Measurements from ENCODE around the gene ALDH1A1. TPM values are rescaled to one million over a fixed set of nuclear protein-coding genes. Genes with fewer than 3 reads are reported as not detected.

The ALDH1A1 gene
- 19.8 TPM for total RNA-seq
- long read RNA-seq, transcript ALDH1A1-201 (13 exons, 2,107 nt) = major isoform, 20 of 25 reads
- long read RNA-seq, partial matches to known transcripts = 5 of 25 reads
- long read RNA-seq, other reads (novel, unspliced or antisense) = 0 of 25 reads

DNA sequence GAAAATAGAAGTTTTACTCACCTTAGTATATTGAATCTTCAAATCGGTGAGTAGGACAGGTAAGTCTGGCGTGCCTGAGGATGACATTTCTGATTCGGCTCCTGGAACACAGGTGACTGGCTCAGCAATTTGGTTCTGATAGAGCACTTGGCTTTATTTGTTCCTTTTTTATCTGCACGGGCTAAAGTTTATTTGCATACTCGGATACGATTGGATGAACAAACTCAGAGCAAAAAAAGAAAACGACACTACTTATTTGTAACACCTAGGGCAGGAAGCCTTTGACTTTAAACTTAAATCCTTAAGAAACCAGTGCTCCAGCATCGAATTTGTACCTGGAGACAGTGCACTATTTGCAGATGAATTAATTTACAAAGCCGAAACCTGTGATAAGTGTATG, at the start of gene ALDH1A1:
Gene ALDH1A1 (minus strand): TSS at position 140 of the 400 bp plus-strand sequence. CDS start 53 bp downstream, at position 87.
- DNase-seq (no peak), ATAC-seq (ENCODE audit: poor library complexity) (peak; percentile 68)
- intact Hi-C loops (cut with DNase I) = no loop called here

DNA sequence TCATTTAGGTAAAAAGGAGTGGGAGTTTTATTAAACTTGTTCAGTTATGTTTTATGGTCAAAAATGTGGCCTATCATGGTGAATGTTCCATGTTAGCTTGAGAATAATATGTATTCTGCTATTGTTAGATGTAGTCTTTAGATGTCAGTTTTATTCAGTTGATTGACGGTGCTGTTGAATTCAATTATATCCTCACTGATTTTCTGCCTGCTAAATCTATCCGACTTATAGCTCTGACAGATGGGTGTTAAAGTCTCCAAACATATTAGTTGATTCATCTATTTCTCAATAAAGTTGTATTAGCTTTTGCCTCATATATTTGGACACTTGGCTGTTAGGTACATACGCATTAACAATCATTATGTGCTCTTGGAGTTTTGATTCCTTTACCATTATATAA, 49.0 kb upstream of the ALDH1A1 start:
- DNase-seq (no peak), ATAC-seq (ENCODE audit: poor library complexity) (no peak)
- intact Hi-C loops (cut with DNase I) = no loop called here

GRCh38 chr9:72998363-72998762, 45.5 kb upstream of the ALDH1A1 start:
- DNase-seq (no peak), ATAC-seq (ENCODE audit: poor library complexity) (no peak)
- intact Hi-C loops (cut with DNase I) = no loop called here

DNA sequence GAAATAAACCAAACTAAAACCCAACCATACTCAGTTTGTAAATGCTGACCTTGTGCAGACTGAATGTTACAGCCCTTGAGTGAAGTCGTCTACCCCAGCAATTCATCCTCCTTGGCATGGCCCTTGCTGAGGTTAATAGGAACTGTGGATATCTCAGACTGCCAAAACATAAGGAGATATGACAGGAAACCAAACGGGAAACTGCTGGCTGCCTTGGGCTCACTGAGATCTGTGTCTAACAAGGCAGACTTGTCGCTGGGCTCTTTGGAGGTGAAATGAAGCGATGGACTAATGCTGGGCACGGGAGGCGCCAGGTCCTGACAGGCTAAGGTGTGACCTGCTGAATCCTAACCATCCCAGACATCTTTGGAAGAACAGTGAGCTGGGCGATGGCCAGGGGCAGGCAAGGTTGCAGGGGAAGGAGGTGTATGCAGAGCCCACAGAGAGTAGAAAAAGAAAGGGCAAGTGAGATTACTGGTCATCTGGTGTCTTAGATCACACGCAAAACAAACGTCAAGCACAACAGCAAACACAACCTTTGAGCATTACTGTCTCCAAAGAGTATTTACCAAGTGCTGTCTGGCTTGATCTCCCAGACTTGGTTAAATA, 44.6 kb upstream of the ALDH1A1 start:
- intact Hi-C loops (cut with DNase I) = no loop called here
- ATAC-seq (ENCODE audit: poor library complexity) (peak; percentile 38), DNase-seq (no peak)

- intact Hi-C loops (cut with DNase I) = no loop called here
- no peak for ATAC-seq (ENCODE audit: poor library complexity)
These were observed 43.9 kb upstream of the ALDH1A1 start for GRCh38 chr9:72996684-72997314.

DNA sequence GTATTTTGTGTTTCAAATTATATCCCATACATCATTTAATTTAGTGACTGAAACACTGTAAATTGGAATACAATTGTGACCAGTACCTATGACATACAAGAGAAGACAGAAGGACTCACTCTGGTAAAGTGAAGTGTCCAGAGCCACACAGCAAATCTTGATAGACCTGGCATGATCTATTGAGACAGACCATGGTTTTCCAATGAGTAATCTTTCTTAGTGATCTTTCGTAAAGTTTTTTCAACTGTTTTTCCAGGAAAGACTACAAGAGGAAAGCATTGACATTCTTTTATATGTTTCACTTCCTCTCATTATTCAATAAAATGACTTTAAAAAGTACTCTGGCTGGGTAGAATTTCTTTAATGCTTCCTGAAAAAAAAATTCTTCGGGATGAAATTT, 43.3 kb upstream of the ALDH1A1 start:
- intact Hi-C loops (cut with DNase I) = no loop called here
- no peak for ATAC-seq (ENCODE audit: poor library complexity)

More at GRCh38 chr9:72996684-72997314, 43.9 kb upstream of the ALDH1A1 start:
- DNase-seq = no peak

DNA sequence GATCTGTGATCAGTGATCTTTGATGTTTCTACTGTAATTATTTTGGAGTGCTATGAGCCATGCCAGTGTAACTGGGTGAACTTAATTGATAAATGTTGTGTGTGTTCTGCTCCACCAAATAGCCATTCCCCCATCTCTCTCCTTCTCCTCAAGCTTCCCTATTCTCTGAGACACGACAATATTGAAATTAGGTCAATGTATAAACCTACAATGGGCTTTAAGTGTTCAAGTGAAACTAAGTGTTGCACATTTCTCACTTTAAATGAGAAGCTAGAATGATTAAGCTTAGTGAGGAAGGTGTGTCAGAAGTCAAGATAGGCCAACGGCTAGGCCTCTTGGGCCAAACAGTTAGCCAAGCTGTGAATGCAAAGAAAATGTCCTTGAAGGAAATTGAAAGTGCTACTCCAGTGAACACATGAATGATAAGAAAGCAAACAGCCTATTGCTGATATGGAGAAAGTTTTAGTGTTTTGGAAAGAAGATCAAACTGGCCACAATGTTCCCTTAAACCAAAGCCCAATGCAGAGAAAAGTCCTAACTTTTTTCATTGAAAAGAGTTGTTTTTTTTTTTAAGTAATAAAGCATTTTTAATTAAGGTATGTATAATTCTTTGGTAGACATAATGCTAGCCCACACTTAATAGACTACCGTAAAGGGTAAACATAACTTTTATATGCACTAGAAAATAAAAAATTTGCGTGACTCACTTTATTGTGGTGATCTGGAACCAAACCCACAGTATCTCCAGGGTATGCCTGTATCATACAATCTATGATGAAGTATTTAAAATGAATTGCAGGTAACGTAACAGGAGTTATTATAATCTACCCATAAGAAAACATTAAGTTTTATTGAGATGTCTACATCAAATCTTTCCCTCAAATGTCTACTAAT, 42.5 kb upstream of the ALDH1A1 start:
- DNase-seq = no peak
- intact Hi-C loops (cut with DNase I) = no loop called here

More for the DNA sequence above, 43.3 kb upstream of the ALDH1A1 start:
- DNase-seq = no peak

GRCh38 chr9:72991772-72992171, 38.9 kb upstream of the ALDH1A1 start:
- ATAC-seq (ENCODE audit: poor library complexity) = no peak

More for the DNA sequence above, 42.5 kb upstream of the ALDH1A1 start:
- ATAC-seq (ENCODE audit: poor library complexity) = no peak

GRCh38 chr9:72990397-72991182, 37.7 kb upstream of the ALDH1A1 start:
- intact Hi-C loops (cut with DNase I) = no loop called here
- DNase-seq (no peak), ATAC-seq (ENCODE audit: poor library complexity) (no peak)

More at GRCh38 chr9:72991772-72992171, 38.9 kb upstream of the ALDH1A1 start:
- no peak for DNase-seq
- intact Hi-C loops (cut with DNase I) = no loop called here

DNA sequence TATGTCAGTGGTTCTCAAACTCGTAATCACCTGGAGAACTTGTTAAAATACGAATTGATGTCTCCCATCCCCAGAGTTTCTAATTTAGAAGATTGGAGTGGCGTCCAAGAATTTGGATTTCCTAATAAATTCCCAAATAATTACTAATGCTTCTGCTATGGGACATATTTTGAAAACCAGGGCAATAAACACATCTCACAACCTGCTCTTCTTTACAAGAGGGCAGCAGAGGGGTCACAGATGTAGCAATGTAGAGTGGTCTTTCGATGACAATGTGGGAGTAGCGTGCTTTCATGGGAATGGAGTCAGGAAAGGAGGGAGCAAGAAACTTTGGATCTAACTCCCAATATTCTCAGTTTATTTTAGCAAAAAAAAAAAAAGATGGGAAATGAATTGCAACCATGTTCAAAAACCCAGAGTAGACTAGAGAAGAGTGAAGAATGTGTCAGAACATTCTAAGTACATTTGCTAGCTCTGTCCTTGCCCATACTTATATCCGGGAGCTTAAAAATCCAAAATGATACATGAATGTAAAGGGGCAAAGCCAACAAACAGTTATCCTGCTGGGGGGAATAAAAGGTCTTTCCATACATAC, 33.8 kb upstream of the ALDH1A1 start:
- ATAC-seq (ENCODE audit: poor library complexity) (no peak), DNase-seq (no peak)
- intact Hi-C loops (cut with DNase I) = no loop called here

- ATAC-seq (ENCODE audit: poor library complexity) = no peak
- intact Hi-C loops (cut with DNase I) = no loop called here
- no peak for DNase-seq
These were observed 32.9 kb upstream of the ALDH1A1 start for GRCh38 chr9:72985746-72986145.

DNA sequence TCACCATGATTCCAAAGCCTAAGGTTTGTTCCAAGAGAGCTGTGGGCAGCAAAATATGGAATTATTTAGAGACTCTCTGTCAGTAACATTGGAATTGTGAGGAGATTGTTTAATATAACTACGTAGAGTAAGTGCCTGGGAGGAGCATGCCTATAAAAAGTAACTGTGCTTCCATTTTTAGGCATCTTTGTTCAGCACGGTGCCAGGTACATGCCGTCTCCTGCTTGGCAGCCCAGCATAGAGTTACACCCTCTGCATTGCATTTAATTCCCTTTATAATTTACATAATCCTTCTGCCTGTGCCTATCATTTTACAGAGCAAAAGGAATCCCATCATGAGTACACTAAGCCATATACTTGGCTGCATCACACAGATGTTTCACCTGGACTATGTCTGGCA, 32.1 kb upstream of the ALDH1A1 start:
- intact Hi-C loops (cut with DNase I) = no loop called here
- ATAC-seq (ENCODE audit: poor library complexity) = peak; percentile 96
- DNase-seq = no peak

- DNase-seq (no peak), ATAC-seq (ENCODE audit: poor library complexity) (peak; percentile 40)
- intact Hi-C loops (cut with DNase I) = no loop called here
These were observed 31.5 kb upstream of the ALDH1A1 start for GRCh38 chr9:72984226-72984947.

GRCh38 chr9:72983512-72984225, 30.8 kb upstream of the ALDH1A1 start:
- ATAC-seq (ENCODE audit: poor library complexity) = no peak

DNA sequence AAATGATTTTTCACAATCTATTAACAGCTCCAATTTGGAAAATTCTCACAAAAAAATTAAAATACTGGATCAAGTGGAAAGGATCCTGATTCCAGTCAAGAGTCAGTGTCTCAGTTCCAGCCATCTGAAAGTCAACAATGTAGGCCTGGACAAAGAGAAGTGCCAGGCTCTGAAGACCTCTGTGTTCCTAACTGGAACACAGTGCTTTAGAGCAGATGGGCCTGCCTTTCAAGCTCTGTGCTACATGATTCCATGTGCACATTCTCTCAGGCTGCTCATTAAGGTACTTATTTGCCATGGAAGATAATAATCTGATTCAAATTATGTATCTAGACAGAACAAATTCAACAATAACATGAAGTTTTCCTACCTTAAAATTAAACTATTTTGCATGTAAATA, 30.2 kb upstream of the ALDH1A1 start:
- DNase-seq = no peak
- ATAC-seq (ENCODE audit: poor library complexity) = no peak
- intact Hi-C loops (cut with DNase I) = no loop called here

More at GRCh38 chr9:72983512-72984225, 30.8 kb upstream of the ALDH1A1 start:
- no peak for DNase-seq
- intact Hi-C loops (cut with DNase I) = no loop called here

DNA sequence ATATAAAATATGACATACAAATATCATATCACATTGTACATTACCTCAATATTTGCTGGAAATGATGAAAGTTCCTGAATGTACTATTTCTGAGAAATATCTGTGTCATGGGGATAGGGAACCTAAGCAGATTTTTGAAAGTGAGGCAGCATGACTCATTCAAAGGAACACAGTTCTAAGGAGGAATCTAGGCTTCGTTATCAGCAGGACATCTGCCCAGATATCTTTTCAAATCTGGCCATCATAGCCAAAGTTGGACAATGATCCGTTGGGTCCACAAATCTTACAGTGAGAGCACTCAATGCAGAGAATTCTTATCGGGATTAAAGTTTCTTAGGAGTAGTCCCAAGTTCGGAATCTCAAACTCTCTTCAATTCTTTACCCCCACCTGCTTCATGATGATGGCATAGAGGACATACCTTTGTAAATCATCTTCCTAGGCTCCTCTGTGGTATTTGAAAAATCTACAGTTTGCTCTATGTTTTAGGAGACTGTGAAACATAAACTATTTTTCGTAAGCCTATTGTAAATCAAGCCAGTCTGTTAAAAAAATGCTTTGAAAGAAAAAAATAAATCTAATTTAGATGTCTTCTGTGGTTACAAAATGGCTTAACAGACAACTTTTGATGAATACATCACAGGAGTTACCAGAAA, 29.4 kb upstream of the ALDH1A1 start:
- intact Hi-C loops (cut with DNase I) = no loop called here
- ATAC-seq (ENCODE audit: poor library complexity) = no peak

More for the DNA sequence above, 29.4 kb upstream of the ALDH1A1 start:
- no peak for DNase-seq
